Keratinocyte (primary cell): ENCODE results near the gene C16orf54. TPM values are rescaled to one million over a fixed set of nuclear protein-coding genes. Genes with fewer than 3 reads are reported as not detected.

ENCODE experiments used
- DNase-seq: peaks from one replicate; pipeline ENCODE4 v3.0.0-alpha.2; 2011; ENCODE audit warnings: low read depth, missing footprints, low spot score
- FAIRE-seq: peaks from 2 replicates; lab custom pipeline; 2011; peaks lifted over from hg19 to GRCh38; lab: Jason Lieb, UNC
- H2AFZ ChIP-seq: 2 replicates; pipeline ENCODE4 v1.6.0; 2012; ENCODE audit warnings: low read length, control low read depth, inconsistent platforms; ENCODE audit not compliant: control insufficient read depth
- H3K27ac ChIP-seq: 2 replicates; pipeline ENCODE4 v1.5.1; 2011; ENCODE audit warnings: low read length; ENCODE audit not compliant: control insufficient read depth, insufficient read depth
- H3K27me3 ChIP-seq: 3 replicates; pipeline ENCODE4 v1.6.0; 2011; ENCODE audit warnings: low read length; ENCODE audit not compliant: control insufficient read depth, insufficient read depth; ENCODE audit errors: extremely low read depth
- H3K36me3 ChIP-seq, 2 experiments: 2 replicates in 1 of 2; 3 replicates in 1 of 2; pipeline ENCODE4 v1.5.1; 2011; ENCODE audit warnings: low read length in 2 of 2, mild to moderate bottlenecking in 1 of 2; ENCODE audit not compliant: control insufficient read depth in 2 of 2, insufficient read depth in 2 of 2; ENCODE audit errors: extremely low read depth in 1 of 2
- H3K4me1 ChIP-seq: 3 replicates; pipeline ENCODE4 v1.5.1; 2011; ENCODE audit warnings: low read length; ENCODE audit not compliant: control insufficient read depth, insufficient read depth; ENCODE audit errors: extremely low read depth
- H3K4me2 ChIP-seq: 3 replicates; pipeline ENCODE4 v1.6.0; 2011; ENCODE audit warnings: low read depth, low read length; ENCODE audit not compliant: control insufficient read depth, insufficient read depth; ENCODE audit errors: extremely low read depth
- H3K4me3 ChIP-seq, 3 experiments: fragments of 200-600 bp in 1 of 3; sonication (generic) in 1 of 3; 2 replicates in 2 of 3; 3 replicates in 1 of 3; pipeline ENCODE4 v1.5.1; 2011 to 2016; ENCODE audit warnings: low read length in 3 of 3, mild to moderate bottlenecking in 3 of 3, control low read depth in 2 of 3, inconsistent platforms in 1 of 3, low read depth in 1 of 3, mixed read lengths in 1 of 3, mixed run types in 1 of 3, moderate library complexity in 1 of 3; ENCODE audit not compliant: control insufficient read depth in 2 of 3, insufficient read depth in 2 of 3; ENCODE audit errors: extremely low read depth in 1 of 3
- H3K79me2 ChIP-seq: 2 replicates; pipeline ENCODE4 v1.6.0; 2012; ENCODE audit warnings: low read length; ENCODE audit not compliant: control insufficient read depth, insufficient read depth
- H3K9ac ChIP-seq: 3 replicates; pipeline ENCODE4 v1.6.0; 2011; ENCODE audit warnings: low read length; ENCODE audit not compliant: control insufficient read depth, insufficient read depth; ENCODE audit errors: extremely low read depth
- H3K9me1 ChIP-seq: 3 replicates; pipeline ENCODE4 v1.6.0; 2011; ENCODE audit warnings: low read length; ENCODE audit not compliant: control insufficient read depth, insufficient read depth; ENCODE audit errors: extremely low read depth
- H3K9me3 ChIP-seq: 2 replicates; pipeline ENCODE4 v1.5.1; 2012; ENCODE audit warnings: low read depth, low read length; ENCODE audit not compliant: control insufficient read depth
- H4K20me1 ChIP-seq: 3 replicates; pipeline ENCODE4 v1.6.0; 2011; ENCODE audit warnings: low read length; ENCODE audit not compliant: control insufficient read depth, insufficient read depth; ENCODE audit errors: extremely low read depth
- CTCF ChIP-seq, 3 experiments: IDR thresholded peaks in 1 of 3; conservative IDR thresholded peaks in 1 of 3; optimal IDR thresholded peaks in 1 of 3; 2 replicates in 2 of 3; 3 replicates in 1 of 3; pipeline versions ENCODE3 to v1.5.1; 2011; ENCODE audit warnings: low read length in 3 of 3, mild to moderate bottlenecking in 3 of 3, moderate library complexity in 2 of 3, control low read depth in 1 of 3, inconsistent platforms in 1 of 3; ENCODE audit not compliant: insufficient read depth in 2 of 3; ENCODE audit errors: extremely low read depth in 1 of 3
- EZH2 ChIP-seq: IDR thresholded peaks from one replicate; pipeline ENCODE4 v1.6.1; 2012; ENCODE audit warnings: inconsistent platforms, mild to moderate bottlenecking, low read length, moderate library complexity
- dilution Hi-C: fragments of 300-500 bp; cut with MboI; formaldehyde crosslinking; loops from one replicate; pipeline ENCODE4 v1.7.0; 2020; ENCODE audit warnings: low sequenced_read_pairs; ENCODE audit not compliant: extremely low pct_ligation_motif_present
- polyA plus RNA-seq, 5 experiments: library from polyadenylated mRNA; depleted of rRNA in 3 of 5; stranded (reverse) in 3 of 5; stranded (forward) in 1 of 5; unstranded in 1 of 5; fragments of >200 nt; gene quantifications; 1 replicate in 1 of 5; 2 replicates in 3 of 5; 3 replicates in 1 of 5; pipeline versions ENCODE4 v1.2.1 to v1.2.3, GENCODE V29; 2011 to 2012; ENCODE audit warnings: missing spikeins in 2 of 5, low read depth in 1 of 5, low replicate concordance in 1 of 5

The C16orf54 gene
- polyA plus RNA-seq, 1 donor (not counting 4 experiments of a cell fraction or from before 2014, with no cell fraction given), result not detected

DNA sequence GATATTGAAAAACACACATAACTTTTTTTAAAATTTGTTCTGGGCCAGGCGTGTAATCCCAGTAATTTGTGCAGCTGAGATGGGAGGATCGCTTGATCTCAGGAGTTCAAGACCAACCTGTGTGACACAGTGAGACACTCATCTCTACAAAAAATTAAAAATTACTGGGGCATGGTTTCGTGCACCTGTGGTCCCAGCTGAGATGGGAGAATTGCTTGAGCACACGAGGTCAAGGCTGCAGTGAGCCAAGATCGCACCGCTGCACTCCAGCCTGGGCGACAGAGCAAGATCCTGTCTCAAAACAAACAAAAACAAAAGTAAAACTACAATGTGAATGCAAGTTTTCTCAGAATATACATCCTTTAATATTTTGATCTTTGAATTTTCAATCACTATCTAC is 15.1 kb downstream of the C16orf54 start:
- no peaks in the 10 kb centered on the region for H4K20me1 ChIP-seq
- no peak overlapping the region for H2AFZ ChIP-seq
- dilution Hi-C loops, result no loop called here
- H3K36me3 ChIP-seq, result no peaks in the 10 kb centered on the region
- H3K9me1 ChIP-seq, result no peaks in the 10 kb centered on the region
- TF ChIP-seq EZH2 (no peak), CTCF (optimal IDR thresholded peaks at IDR 0.05 in 1 of 3, IDR thresholded peaks at IDR 0.05 in 1 of 3, conservative IDR thresholded peaks at IDR 0.05 in 1 of 3; ENCODE audit: extremely low read depth in 1 of 3, insufficient read depth in 2 of 3, low read length in 3 of 3) (no peak)
- no peak overlapping the region for H3K4me2 ChIP-seq
- no peak overlapping the region for H3K27ac ChIP-seq
- no peak for DNase-seq
- no peak overlapping the region for H3K4me3 ChIP-seq
- H3K9ac ChIP-seq, result no peak overlapping the region
- no peak for FAIRE-seq
- no peaks in the 10 kb centered on the region for H3K79me2 ChIP-seq
- no peaks in the 10 kb centered on the region for H3K4me1 ChIP-seq
- H3K9me3 ChIP-seq, result no peaks in the 10 kb centered on the region
- H3K27me3 ChIP-seq, result no peaks in the 10 kb centered on the region

- FAIRE-seq (no peak), DNase-seq (peak; percentile 1)
- Histone ChIP-seq H3K27ac (no peak overlapping the region), H3K36me3 (no peaks in the 10 kb centered on the region), H3K9me3 (no peaks in the 10 kb centered on the region), H3K4me2 (peak overlapping the region; percentile 15), H2AFZ (no peak overlapping the region), H3K4me1 (no peaks in the 10 kb centered on the region), H3K27me3 (no peaks in the 10 kb centered on the region), H3K79me2 (no peaks in the 10 kb centered on the region), H4K20me1 (no peaks in the 10 kb centered on the region), H3K9ac (no peak overlapping the region), H3K4me3 (no peak overlapping the region), H3K9me1 (no peaks in the 10 kb centered on the region)
- TF ChIP-seq EZH2 (no peak), CTCF (optimal IDR thresholded peaks at IDR 0.05 in 1 of 3, IDR thresholded peaks at IDR 0.05 in 1 of 3, conservative IDR thresholded peaks at IDR 0.05 in 1 of 3; ENCODE audit: extremely low read depth in 1 of 3, insufficient read depth in 2 of 3, low read length in 3 of 3) (peak; percentile 64 to 77 (median 73))
- dilution Hi-C loops, result no loop called here
Observed at GRCh38 chr16:29729116-29729521, 16.7 kb downstream of the C16orf54 start.
